PFSK-1 (cell line): Measurements from ENCODE around the gene PI4KA.

Experiments
- FOXP2 ChIP-seq: optimal IDR thresholded peaks from 2 replicates; pipeline ENCODE3; 2011; ENCODE audit warnings: borderline replicate concordance, control low read depth, inconsistent platforms; ENCODE audit not compliant: insufficient read depth; ENCODE audit errors: extremely low read length, extremely low read depth
- POLR2AphosphoS5 ChIP-seq: IDR thresholded peaks from 2 replicates; pipeline ENCODE4 v1.6.1; 2012; ENCODE audit warnings: low read depth, mild to moderate bottlenecking, control low read depth, low read length, moderate library complexity
- SIN3A ChIP-seq: IDR thresholded peaks from 2 replicates; pipeline ENCODE4 v1.6.1; 2012; ENCODE audit warnings: mild to moderate bottlenecking, low read length, moderate library complexity, borderline replicate concordance; ENCODE audit not compliant: insufficient read depth
- TAF1 ChIP-seq: IDR thresholded peaks from 2 replicates; pipeline ENCODE4 v1.6.1; 2012; ENCODE audit warnings: low read length, control low read depth, borderline replicate concordance; ENCODE audit not compliant: insufficient read depth
- TF ChIP-seq, protein P1 (sequence below), 2 experiments: IDR thresholded peaks; 2 replicates each; pipeline versions ENCODE4 v1.6.1 to v1.8.0; 2011 to 2012; ENCODE audit warnings: low read depth in 2 of 2, low read length in 2 of 2, control low read depth in 1 of 2, inconsistent platforms in 1 of 2, mild to moderate bottlenecking in 1 of 2, moderate library complexity in 1 of 2; ENCODE audit not compliant: insufficient read depth in 1 of 2

PI4KA gene

DNA sequence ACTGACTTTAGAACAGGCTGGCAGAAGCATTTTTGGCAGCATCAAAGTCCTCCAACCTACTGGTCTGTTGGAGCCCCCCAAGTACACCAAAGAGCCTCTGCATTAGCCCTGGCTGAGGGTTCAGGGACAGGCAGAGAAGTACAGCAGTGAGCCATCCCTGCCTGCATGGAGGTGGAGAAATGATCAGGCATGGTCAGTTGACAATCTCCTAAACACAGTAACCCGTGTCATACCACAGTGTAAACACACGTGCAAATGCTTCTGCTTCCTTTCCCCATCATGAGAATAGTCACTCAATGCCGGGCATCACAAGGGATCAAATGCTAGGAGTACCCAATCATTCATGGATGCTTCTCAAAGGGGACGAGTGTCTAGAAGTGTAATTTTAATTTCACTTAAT is 76.5 kb downstream of the PI4KA start:
- TF ChIP-seq FOXP2 = no peak
- TF ChIP-seq, protein P1, sequence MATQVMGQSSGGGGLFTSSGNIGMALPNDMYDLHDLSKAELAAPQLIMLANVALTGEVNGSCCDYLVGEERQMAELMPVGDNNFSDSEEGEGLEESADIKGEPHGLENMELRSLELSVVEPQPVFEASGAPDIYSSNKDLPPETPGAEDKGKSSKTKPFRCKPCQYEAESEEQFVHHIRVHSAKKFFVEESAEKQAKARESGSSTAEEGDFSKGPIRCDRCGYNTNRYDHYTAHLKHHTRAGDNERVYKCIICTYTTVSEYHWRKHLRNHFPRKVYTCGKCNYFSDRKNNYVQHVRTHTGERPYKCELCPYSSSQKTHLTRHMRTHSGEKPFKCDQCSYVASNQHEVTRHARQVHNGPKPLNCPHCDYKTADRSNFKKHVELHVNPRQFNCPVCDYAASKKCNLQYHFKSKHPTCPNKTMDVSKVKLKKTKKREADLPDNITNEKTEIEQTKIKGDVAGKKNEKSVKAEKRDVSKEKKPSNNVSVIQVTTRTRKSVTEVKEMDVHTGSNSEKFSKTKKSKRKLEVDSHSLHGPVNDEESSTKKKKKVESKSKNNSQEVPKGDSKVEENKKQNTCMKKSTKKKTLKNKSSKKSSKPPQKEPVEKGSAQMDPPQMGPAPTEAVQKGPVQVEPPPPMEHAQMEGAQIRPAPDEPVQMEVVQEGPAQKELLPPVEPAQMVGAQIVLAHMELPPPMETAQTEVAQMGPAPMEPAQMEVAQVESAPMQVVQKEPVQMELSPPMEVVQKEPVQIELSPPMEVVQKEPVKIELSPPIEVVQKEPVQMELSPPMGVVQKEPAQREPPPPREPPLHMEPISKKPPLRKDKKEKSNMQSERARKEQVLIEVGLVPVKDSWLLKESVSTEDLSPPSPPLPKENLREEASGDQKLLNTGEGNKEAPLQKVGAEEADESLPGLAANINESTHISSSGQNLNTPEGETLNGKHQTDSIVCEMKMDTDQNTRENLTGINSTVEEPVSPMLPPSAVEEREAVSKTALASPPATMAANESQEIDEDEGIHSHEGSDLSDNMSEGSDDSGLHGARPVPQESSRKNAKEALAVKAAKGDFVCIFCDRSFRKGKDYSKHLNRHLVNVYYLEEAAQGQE (IDR thresholded peaks at IDR 0.05; ENCODE audit: insufficient read depth in 1 of 2, low read depth in 2 of 2, low read length in 2 of 2) = no peak
- no peak for TF ChIP-seq TAF1
- no peak for TF ChIP-seq SIN3A
- TF ChIP-seq POLR2AphosphoS5 = no peak

DNA sequence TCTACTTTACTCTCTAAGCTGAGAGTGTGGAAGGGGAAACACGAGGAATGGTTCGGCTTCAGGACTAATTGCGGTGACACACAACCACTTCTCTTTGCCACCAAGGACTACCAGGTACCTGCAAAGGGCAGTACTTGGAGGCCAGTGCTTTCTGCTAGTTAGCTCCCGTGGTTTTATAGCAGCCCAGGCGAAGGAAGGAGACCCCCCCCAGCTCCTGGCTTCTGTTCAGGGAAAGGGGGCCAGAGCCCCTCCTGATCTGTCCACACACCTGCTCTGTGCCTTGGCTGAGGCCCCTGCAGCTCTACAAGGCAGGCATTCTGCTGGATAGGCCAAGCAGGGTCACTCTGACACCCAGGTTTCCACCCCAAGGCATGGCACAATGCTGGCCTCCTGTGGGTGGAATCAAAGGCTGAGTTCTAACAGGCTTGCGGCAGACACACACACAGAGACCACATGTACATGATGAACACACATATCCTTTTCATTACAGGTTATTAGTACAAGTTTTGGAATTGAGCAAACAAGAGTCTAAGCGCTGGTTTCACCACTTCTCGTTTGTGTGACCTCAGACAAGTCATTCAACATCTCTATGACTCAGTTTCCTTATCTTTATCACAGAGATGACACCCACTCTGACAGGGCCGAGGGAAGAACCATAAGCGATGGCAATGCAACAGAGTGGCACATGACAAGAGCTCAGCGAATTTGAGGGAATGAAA is 77.2 kb downstream of the PI4KA start:
- TF ChIP-seq TAF1 = no peak
- no peak for TF ChIP-seq POLR2AphosphoS5
- TF ChIP-seq, protein P1 (IDR thresholded peaks at IDR 0.05; ENCODE audit: insufficient read depth in 1 of 2, low read depth in 2 of 2, low read length in 2 of 2) = no peak
- TF ChIP-seq SIN3A = no peak
- no peak for TF ChIP-seq FOXP2

DNA sequence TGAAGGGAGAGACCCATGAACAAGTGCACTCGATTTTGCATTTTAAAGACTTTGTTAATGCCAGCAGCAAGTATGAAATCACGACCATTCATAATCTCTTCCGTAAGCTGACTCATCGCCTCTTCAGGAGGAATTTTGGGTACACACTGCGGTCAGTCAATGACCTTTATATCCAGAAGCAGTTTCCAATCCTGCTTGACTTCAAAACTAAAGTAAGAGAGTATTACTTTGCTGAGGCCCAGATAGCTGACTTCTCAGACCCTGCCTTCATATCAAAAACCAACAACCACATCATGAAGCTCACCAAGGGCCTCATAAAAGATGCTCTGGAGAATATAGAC is 78.8 kb downstream of the PI4KA start:
- TF ChIP-seq FOXP2 (no peak), TAF1 (no peak), POLR2AphosphoS5 (no peak), SIN3A (no peak)
- TF ChIP-seq, protein P1 (IDR thresholded peaks at IDR 0.05; ENCODE audit: insufficient read depth in 1 of 2, low read depth in 2 of 2, low read length in 2 of 2) = no peak

DNA sequence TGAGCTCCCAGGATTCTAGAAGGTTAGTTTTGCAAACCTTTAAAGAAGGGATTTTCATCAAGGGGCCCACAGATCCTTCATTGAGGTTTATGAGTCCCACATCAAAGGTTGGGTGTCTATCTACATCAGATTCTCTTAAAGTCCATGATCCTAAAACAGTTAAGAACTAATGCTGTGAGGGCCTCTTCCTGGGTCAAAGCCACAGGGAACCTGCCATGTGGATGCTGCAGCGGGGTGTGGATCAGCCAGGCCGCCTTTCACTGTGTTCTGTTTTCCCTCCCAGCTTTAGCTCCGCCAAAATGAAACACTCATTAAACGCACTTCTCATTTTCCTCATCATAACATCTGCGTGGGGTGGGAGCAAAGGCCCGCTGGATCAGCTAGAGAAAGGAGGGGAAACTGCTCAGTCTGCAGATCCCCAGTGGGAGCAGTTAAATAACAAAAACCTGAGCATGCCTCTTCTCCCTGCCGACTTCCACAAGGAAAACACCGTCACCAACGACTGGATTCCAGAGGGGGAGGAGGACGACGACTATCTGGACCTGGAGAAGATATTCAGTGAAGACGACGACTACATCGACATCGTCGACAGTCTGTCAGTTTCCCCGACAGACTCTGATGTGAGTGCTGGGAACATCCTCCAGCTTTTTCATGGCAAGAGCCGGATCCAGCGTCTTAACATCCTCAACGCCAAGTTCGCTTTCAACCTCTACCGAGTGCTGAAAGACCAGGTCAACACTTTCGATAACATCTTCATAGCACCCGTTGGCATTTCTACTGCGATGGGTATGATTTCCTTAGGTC is 79.4 kb downstream of the PI4KA start:
- TF ChIP-seq FOXP2 (no peak), TAF1 (no peak), POLR2AphosphoS5 (no peak), SIN3A (no peak)
- TF ChIP-seq, protein P1 (IDR thresholded peaks at IDR 0.05; ENCODE audit: insufficient read depth in 1 of 2, low read depth in 2 of 2, low read length in 2 of 2) = no peak
